Femur (tissue), 1 donor: ENCODE data around the gene PCDHB11.
"Not testable (repeated sequence)": the region's sequence is repeated elsewhere in the genome, so short reads cannot be mapped to it uniquely, and the experiment has no call there.

ENCODE experiments used
- DNase-seq: peaks from one replicate; pipeline ENCODE4 v3.0.0-alpha.2; 2017

PCDHB11 gene

DNA sequence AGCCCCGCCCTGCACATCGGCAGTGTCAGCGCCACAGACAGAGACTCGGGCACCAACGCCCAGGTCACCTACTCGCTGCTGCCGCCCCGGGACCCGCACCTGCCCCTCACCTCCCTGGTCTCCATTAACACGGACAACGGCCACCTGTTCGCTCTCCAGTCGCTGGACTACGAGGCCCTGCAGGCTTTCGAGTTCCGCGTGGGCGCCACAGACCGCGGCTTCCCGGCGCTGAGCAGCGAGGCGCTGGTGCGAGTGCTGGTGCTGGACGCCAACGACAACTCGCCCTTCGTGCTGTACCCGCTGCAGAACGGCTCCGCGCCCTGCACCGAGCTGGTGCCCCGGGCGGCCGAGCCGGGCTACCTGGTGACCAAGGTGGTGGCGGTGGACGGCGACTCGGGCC, 47.5 kb downstream of the PCDHB11 start:
- not testable (repeated sequence) for DNase-seq

DNA sequence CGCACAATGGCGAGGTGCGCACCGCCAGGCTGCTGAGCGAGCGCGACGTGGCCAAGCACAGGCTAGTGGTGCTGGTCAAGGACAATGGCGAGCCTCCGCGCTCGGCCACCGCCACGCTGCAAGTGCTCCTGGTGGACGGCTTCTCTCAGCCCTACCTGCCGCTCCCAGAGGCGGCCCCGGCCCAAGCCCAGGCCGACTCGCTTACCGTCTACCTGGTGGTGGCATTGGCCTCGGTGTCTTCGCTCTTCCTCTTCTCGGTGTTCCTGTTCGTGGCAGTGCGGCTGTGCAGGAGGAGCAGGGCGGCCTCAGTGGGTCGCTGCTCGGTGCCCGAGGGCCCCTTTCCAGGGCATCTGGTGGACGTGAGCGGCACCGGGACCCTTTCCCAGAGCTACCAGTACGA, 48.0 kb downstream of the PCDHB11 start:
- DNase-seq, result not testable (repeated sequence)

DNA sequence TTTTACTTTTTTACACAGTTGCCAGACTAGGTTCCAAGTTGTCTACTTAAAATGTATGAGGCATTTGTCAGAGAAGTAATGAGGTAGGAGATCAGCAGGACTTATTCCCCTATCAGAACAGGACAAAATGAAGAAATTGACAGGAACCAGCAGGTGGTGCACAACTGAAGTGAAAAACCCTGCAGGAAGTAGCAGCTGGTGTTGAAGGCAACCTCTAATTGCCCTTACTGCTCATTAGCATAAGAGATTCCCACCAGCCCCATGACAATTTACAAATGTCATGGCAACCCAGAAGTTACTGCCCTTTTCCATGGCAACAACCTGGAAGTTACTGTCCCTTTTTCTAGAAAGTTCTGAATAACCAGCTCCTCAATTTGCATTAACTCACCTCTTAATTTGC, 51.1 kb downstream of the PCDHB11 start:
- DNase-seq, result no peak
